OCI-LY1 (cell line): ENCODE measurements around the gene RAD21L1.

Source experiments
- EZH2 ChIP-seq: fragments of 200-600 bp; sonication (generic), shearing (Covaris generic); IDR thresholded peaks from 2 replicates; pipeline ENCODE4 v1.8.0; 2017; ENCODE audit warnings: borderline replicate concordance, mixed run types, mild to moderate bottlenecking, antibody characterized with exemption, low read length, moderate library complexity, mixed read lengths
- TF ChIP-seq, protein P1 (sequence below): fragments of 200-600 bp; sonication (generic), shearing (Covaris generic); IDR thresholded peaks from 2 replicates; pipeline ENCODE4 v1.5.1; 2017; ENCODE audit warnings: mild to moderate bottlenecking, antibody characterized with exemption, low read length, moderate library complexity, mixed read lengths

DNA sequence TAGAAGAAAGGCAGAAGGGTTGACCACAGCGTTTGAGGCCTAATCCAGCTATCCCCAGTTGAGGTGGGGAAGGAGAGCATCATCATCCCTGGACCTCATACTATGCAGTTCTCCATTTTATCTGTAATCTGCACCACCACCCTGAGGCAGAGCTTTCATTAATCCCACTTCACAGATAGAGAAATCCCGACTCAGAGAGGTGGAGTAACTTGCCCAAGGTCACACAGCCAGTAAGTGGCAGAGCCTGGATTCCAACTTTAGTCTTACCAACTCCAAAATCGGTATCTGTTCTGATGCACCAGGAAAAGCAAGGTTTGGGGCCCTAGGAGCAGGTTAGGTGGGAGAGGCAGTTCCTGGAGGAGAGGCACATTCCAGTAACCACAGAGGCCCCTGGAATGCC, 47.7 kb upstream of the RAD21L1 start:
- TF ChIP-seq, protein P1, sequence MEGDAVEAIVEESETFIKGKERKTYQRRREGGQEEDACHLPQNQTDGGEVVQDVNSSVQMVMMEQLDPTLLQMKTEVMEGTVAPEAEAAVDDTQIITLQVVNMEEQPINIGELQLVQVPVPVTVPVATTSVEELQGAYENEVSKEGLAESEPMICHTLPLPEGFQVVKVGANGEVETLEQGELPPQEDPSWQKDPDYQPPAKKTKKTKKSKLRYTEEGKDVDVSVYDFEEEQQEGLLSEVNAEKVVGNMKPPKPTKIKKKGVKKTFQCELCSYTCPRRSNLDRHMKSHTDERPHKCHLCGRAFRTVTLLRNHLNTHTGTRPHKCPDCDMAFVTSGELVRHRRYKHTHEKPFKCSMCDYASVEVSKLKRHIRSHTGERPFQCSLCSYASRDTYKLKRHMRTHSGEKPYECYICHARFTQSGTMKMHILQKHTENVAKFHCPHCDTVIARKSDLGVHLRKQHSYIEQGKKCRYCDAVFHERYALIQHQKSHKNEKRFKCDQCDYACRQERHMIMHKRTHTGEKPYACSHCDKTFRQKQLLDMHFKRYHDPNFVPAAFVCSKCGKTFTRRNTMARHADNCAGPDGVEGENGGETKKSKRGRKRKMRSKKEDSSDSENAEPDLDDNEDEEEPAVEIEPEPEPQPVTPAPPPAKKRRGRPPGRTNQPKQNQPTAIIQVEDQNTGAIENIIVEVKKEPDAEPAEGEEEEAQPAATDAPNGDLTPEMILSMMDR, result no peak
- TF ChIP-seq EZH2, result no peak
